ENCODE results near the gene SOX9.

DNA sequence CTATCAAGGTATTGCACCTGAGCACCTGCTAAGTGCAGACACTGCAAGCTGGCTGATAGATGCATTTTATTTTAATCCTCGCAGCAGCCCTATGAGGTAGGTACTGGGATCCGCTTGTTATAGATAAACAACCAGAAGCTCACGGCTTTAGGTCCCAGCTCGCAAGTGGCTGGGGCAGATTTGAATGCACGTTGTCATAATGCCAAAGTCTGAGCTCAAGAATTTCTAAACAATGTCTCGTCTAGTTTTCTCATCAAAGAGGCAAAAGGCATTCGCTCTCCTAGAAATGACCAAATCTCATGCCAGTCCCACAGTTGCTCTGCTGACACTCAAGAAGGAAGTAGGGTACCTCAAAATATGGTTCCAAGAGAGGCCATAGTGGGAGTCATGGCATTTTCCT is 20.5 kb downstream of the SOX9 start:
- TF ChIP-seq, protein P1, sequence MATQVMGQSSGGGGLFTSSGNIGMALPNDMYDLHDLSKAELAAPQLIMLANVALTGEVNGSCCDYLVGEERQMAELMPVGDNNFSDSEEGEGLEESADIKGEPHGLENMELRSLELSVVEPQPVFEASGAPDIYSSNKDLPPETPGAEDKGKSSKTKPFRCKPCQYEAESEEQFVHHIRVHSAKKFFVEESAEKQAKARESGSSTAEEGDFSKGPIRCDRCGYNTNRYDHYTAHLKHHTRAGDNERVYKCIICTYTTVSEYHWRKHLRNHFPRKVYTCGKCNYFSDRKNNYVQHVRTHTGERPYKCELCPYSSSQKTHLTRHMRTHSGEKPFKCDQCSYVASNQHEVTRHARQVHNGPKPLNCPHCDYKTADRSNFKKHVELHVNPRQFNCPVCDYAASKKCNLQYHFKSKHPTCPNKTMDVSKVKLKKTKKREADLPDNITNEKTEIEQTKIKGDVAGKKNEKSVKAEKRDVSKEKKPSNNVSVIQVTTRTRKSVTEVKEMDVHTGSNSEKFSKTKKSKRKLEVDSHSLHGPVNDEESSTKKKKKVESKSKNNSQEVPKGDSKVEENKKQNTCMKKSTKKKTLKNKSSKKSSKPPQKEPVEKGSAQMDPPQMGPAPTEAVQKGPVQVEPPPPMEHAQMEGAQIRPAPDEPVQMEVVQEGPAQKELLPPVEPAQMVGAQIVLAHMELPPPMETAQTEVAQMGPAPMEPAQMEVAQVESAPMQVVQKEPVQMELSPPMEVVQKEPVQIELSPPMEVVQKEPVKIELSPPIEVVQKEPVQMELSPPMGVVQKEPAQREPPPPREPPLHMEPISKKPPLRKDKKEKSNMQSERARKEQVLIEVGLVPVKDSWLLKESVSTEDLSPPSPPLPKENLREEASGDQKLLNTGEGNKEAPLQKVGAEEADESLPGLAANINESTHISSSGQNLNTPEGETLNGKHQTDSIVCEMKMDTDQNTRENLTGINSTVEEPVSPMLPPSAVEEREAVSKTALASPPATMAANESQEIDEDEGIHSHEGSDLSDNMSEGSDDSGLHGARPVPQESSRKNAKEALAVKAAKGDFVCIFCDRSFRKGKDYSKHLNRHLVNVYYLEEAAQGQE (IDR thresholded peaks at IDR 0.05) = no peak
- TF ChIP-seq, protein P2, sequence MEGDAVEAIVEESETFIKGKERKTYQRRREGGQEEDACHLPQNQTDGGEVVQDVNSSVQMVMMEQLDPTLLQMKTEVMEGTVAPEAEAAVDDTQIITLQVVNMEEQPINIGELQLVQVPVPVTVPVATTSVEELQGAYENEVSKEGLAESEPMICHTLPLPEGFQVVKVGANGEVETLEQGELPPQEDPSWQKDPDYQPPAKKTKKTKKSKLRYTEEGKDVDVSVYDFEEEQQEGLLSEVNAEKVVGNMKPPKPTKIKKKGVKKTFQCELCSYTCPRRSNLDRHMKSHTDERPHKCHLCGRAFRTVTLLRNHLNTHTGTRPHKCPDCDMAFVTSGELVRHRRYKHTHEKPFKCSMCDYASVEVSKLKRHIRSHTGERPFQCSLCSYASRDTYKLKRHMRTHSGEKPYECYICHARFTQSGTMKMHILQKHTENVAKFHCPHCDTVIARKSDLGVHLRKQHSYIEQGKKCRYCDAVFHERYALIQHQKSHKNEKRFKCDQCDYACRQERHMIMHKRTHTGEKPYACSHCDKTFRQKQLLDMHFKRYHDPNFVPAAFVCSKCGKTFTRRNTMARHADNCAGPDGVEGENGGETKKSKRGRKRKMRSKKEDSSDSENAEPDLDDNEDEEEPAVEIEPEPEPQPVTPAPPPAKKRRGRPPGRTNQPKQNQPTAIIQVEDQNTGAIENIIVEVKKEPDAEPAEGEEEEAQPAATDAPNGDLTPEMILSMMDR (IDR thresholded peaks at IDR 0.05; ENCODE audit: low read depth, low read length, missing input control) = no peak
- TF ChIP-seq HNF4G (IDR thresholded peaks at IDR 0.05) = no peak
